ENCODE data around the gene SDK2. TPM values are rescaled to one million over a fixed set of nuclear protein-coding genes. Genes with fewer than 3 reads are reported as not detected.
"Not testable (repeated sequence)": the region's sequence is repeated elsewhere in the genome, so short reads cannot be mapped to it uniquely, and the experiment has no call there.

SDK2 gene
- total RNA-seq, 4 donors from 2014 or later: 1.4 to 6.8 (median 3.3) TPM

DNA sequence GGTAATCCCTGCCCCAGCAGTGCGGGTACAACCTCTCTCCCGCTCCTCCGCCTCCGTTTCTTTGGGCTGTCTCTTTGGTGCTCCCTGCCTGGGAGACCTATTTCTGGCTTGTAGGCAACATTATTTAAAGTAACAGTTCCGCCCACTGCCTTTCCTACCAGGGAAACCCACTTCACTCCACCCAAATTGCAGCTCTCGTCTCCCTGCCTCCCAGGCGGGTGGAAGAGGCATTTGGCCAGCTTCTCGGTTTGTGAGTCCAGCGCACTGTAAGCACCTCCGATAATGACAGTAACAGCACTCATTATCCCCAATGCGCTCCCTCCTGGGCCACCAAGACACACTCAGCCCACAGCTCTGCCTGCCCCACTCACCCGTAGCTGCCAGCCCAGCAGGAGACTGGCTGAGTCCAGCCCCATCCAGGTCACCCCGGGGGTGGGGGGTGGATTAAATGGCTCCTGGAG, 167.3 kb downstream of the SDK2 start:
- Histone ChIP-seq H3K27me3 (peaks cover 19% of the 10 kb centered on the region), H3K4me3 (no peak overlapping the region), H3K9me3 (no peaks in the 10 kb centered on the region), H3K36me3 (no peaks in the 10 kb centered on the region), H3K4me1 (peaks cover 11% of the 10 kb centered on the region), H3K27ac (no peak overlapping the region)
- 55% methylated on average over 13 of the region's 13 CpGs for WGBS
- TF ChIP-seq POLR2A (IDR thresholded peaks at IDR 0.05) (no peak), EP300 (IDR thresholded peaks at IDR 0.05) (no peak), POLR2AphosphoS5 (IDR thresholded peaks at IDR 0.05) (no peak)
- TF ChIP-seq, protein P1, sequence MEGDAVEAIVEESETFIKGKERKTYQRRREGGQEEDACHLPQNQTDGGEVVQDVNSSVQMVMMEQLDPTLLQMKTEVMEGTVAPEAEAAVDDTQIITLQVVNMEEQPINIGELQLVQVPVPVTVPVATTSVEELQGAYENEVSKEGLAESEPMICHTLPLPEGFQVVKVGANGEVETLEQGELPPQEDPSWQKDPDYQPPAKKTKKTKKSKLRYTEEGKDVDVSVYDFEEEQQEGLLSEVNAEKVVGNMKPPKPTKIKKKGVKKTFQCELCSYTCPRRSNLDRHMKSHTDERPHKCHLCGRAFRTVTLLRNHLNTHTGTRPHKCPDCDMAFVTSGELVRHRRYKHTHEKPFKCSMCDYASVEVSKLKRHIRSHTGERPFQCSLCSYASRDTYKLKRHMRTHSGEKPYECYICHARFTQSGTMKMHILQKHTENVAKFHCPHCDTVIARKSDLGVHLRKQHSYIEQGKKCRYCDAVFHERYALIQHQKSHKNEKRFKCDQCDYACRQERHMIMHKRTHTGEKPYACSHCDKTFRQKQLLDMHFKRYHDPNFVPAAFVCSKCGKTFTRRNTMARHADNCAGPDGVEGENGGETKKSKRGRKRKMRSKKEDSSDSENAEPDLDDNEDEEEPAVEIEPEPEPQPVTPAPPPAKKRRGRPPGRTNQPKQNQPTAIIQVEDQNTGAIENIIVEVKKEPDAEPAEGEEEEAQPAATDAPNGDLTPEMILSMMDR (IDR thresholded peaks at IDR 0.05): no peak
- no peak for DNase-seq (ENCODE audit: low spot score in 2 of 2)

DNA sequence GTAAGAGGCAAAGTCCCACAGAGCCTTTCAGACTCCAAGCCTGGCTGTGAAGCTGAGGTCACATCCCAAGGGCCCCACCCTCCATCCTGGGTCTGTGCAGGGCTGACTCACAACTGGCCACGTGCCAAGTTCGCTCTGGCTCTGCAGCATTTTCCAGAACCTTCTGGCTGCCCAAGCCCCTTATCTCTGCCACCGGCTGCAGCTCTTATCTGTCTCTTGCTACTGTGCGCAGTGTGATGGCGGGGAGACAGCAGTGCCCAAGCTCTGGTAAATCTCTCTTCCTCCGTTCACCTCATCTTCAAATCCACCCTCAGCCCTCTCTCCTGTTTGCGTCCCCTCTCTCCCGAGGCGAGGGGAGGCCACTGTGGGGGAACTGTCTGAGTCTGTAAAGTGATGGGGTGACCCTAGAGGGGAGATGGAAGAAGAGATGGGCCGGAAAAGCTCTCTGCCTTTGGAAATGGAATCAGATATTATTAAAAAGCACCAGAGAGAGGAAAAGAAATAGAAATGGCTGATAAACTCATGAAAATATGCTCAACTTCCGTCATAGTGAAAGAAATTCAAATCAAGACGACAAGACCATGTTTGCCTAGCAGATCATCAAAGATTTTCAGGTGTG, 169.8 kb downstream of the SDK2 start:
- DNase-seq (ENCODE audit: low spot score in 2 of 2): no peak
- TF ChIP-seq, protein P1 (IDR thresholded peaks at IDR 0.05): no peak
- TF ChIP-seq POLR2A (IDR thresholded peaks at IDR 0.05) (no peak), POLR2AphosphoS5 (IDR thresholded peaks at IDR 0.05) (no peak), EP300 (IDR thresholded peaks at IDR 0.05) (no peak)
- 42% methylated on average over 12 of the region's 12 CpGs for WGBS

DNA sequence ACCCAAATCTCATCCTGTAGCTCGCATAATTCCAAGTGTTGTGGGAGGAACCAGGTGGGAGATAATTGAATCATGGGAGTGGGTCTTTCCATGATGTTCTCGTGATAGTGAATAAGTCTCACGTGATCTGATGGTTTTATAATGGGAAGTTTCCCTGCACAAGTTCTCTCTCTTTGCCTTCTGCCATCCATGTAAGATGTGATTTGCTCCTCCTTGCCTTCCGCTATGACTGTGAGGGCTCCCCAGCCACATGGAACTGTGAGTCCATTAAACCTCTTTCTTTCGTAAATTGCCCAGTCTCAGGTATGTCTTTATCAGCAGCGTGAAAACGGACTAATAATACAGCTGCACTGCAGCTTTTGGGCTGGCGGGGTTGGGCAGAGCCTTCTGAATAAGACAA, 171.5 kb downstream of the SDK2 start:
- DNase-seq (ENCODE audit: low spot score in 2 of 2); H3K9me3 ChIP-seq; H3K4me3 ChIP-seq; H3K36me3 ChIP-seq; H3K27ac ChIP-seq: not testable (repeated sequence)
- 87% methylated on average over 8 of the region's 8 CpGs for WGBS
- Histone ChIP-seq H3K27me3 (peaks cover 13% of the 10 kb centered on the region), H3K4me1 (peaks cover 11% of the 10 kb centered on the region)

More for the DNA sequence above, 169.8 kb downstream of the SDK2 start:
- Histone ChIP-seq H3K27me3 (peaks cover 19% of the 10 kb centered on the region), H3K4me1 (peaks cover 11% of the 10 kb centered on the region), H3K9me3 (no peaks in the 10 kb centered on the region), H3K4me3 (no peak overlapping the region), H3K36me3 (no peaks in the 10 kb centered on the region), H3K27ac (no peak overlapping the region)

DNA sequence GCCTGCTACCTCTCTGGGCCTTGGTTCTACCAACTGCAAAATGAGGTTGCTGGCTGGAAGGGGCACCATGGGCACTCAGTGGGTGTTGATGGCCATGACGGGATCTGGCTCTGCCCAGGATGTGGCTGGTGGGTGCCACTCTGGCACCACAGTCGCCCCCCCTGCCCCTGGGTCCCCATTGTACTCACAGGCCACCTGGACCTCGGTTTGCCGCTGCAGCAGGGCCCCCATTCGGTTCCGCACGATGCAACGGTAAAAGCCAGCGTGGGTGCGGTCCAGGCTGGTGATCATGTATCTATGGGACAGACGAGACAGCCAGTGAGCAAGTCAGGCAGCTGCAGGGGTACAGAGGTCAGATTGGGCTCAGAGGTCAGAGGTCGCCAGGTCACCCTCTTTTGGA, 172.3 kb downstream of the SDK2 start:
- Histone ChIP-seq H3K27ac (no peak overlapping the region), H3K27me3 (peaks cover 7% of the 10 kb centered on the region), H3K4me3 (no peak overlapping the region), H3K36me3 (no peaks in the 10 kb centered on the region), H3K4me1 (peaks cover 11% of the 10 kb centered on the region), H3K9me3 (no peaks in the 10 kb centered on the region)
- no peak for DNase-seq (ENCODE audit: low spot score in 2 of 2)
- TF ChIP-seq POLR2A (IDR thresholded peaks at IDR 0.05) (no peak), POLR2AphosphoS5 (IDR thresholded peaks at IDR 0.05) (no peak), EP300 (IDR thresholded peaks at IDR 0.05) (no peak)
- TF ChIP-seq, protein P1 (IDR thresholded peaks at IDR 0.05): no peak
- 94% methylated on average over 12 of the region's 12 CpGs for WGBS

DNA sequence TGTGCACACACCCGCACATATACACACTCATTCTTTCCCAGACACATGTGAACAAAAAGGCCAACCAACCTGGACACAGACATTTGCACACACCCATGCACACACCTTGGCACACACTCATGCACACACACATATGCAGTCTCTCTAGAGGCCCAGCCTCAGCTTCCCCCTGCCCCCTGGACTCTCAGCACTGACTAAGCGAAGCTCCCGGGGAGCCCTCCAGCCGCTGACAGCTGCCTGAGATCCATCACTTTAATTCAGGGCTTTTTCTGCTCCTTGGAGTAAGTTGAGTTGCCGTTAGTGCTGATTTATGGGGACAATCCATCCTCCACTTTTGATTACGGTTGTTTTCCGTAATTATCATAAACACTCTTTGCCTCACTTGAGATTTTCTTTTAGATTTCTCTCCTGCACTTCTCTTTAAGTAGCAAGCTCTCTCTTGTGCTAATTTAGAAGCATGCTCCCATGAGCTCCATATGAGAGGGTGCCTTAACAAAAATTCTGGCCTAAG, 173.9 kb downstream of the SDK2 start:
- TF ChIP-seq, protein P1 (IDR thresholded peaks at IDR 0.05): no peak
- TF ChIP-seq EP300 (IDR thresholded peaks at IDR 0.05): no peak
- no peak for TF ChIP-seq POLR2A (IDR thresholded peaks at IDR 0.05)
- no peak for TF ChIP-seq POLR2AphosphoS5 (IDR thresholded peaks at IDR 0.05)
- Histone ChIP-seq H3K4me1 (peaks cover 7% of the 10 kb centered on the region), H3K27ac (no peak overlapping the region), H3K36me3 (no peaks in the 10 kb centered on the region), H3K27me3 (no peaks in the 10 kb centered on the region), H3K4me3 (no peak overlapping the region), H3K9me3 (no peaks in the 10 kb centered on the region)
- WGBS: 88% methylated on average over 7 of the region's 7 CpGs
- no peak for DNase-seq (ENCODE audit: low spot score in 2 of 2)
